ENCODE measurements around the gene ADI1. TPM values are rescaled to one million over a fixed set of nuclear protein-coding genes. Genes with fewer than 3 reads are reported as not detected.
"Not testable (repeated sequence)": the region's sequence is repeated elsewhere in the genome, so short reads cannot be mapped to it uniquely, and the experiment has no call there.

Gene ADI1
- polyA plus RNA-seq, 3 donors: 72.8 to 82.5 (median 73.1) TPM

GRCh38 chr2:3465328-3465727, 54.0 kb downstream of the ADI1 start:
- DNase-seq (ENCODE audit: low read depth in 3 of 3, low spot score in 2 of 3): no peak

GRCh38 chr2:3464401-3465005, 54.8 kb downstream of the ADI1 start:
- no peak for DNase-seq (ENCODE audit: low read depth in 3 of 3, low spot score in 2 of 3)

GRCh38 chr2:3463944-3464343, 55.4 kb downstream of the ADI1 start:
- no peak for DNase-seq (ENCODE audit: low read depth in 3 of 3, low spot score in 2 of 3)

GRCh38 chr2:3463186-3463835, 56.0 kb downstream of the ADI1 start:
- no peak for DNase-seq (ENCODE audit: low read depth in 3 of 3, low spot score in 2 of 3)

- no peak for DNase-seq (ENCODE audit: low read depth in 3 of 3, low spot score in 2 of 3)
Observed at GRCh38 chr2:3462493-3463104, 56.7 kb downstream of the ADI1 start.

GRCh38 chr2:3461801-3462492, 57.4 kb downstream of the ADI1 start:
- DNase-seq (ENCODE audit: low read depth in 3 of 3, low spot score in 2 of 3): no peak

GRCh38 chr2:3460831-3461800, 58.2 kb downstream of the ADI1 start:
- DNase-seq (ENCODE audit: low read depth in 3 of 3, low spot score in 2 of 3): no peak

GRCh38 chr2:3460156-3460555, 59.2 kb downstream of the ADI1 start:
- no peak for DNase-seq (ENCODE audit: low read depth in 3 of 3, low spot score in 2 of 3)

- no peak for DNase-seq (ENCODE audit: low read depth in 3 of 3, low spot score in 2 of 3)
Observed at GRCh38 chr2:3459185-3460015, 59.9 kb downstream of the ADI1 start.

- DNase-seq (ENCODE audit: low read depth in 3 of 3, low spot score in 2 of 3): no peak
Observed at GRCh38 chr2:3458396-3459184, 60.7 kb downstream of the ADI1 start.

GRCh38 chr2:3457524-3458395, 61.6 kb downstream of the ADI1 start:
- no peak for DNase-seq (ENCODE audit: low read depth in 3 of 3, low spot score in 2 of 3)

GRCh38 chr2:3456125-3456524, 63.2 kb downstream of the ADI1 start:
- DNase-seq (ENCODE audit: low read depth in 3 of 3, low spot score in 2 of 3): no peak

GRCh38 chr2:3454802-3455201, 64.5 kb downstream of the ADI1 start:
- DNase-seq (ENCODE audit: low read depth in 3 of 3, low spot score in 2 of 3): no peak

- DNase-seq (ENCODE audit: low read depth in 3 of 3, low spot score in 2 of 3): not testable (repeated sequence)
Observed at GRCh38 chr2:3454005-3454404, 65.3 kb downstream of the ADI1 start.

- no peak for DNase-seq (ENCODE audit: low read depth in 3 of 3, low spot score in 2 of 3)
Observed at GRCh38 chr2:3453190-3453999, 65.9 kb downstream of the ADI1 start.

- DNase-seq (ENCODE audit: low read depth in 3 of 3, low spot score in 2 of 3): no peak
Observed at GRCh38 chr2:3451926-3452671, 67.2 kb downstream of the ADI1 start.
